B cell (primary cell): ENCODE measurements around the gene GLB1L. TPM values are rescaled to one million over a fixed set of nuclear protein-coding genes. Genes with fewer than 3 reads are reported as not detected.

Source experiments
- ATAC-seq: fragments of 200-7000 bp; cut with Tn5 transposase; one replicate; pipeline ENCODE4 v1.10.0; 2021; ENCODE audit warnings: low read depth, mild to moderate bottlenecking, moderate number of reproducible peaks, moderate library complexity
- CTCF ChIA-PET: fragments of 350-600 bp; sonication (Branson Sonifier 250); formaldehyde crosslinking; loops from one replicate; lab custom pipeline; 2021; ENCODE audit warnings: antibody characterized with exemption, inconsistent platforms; lab: Charles Lee
- POLR2A ChIA-PET: fragments of 350-600 bp; sonication (Branson Sonifier 250); formaldehyde crosslinking; loops from one replicate; lab custom pipeline; 2021; ENCODE audit warnings: antibody characterized with exemption; lab: Charles Lee
- DNase-seq: peaks from one replicate; pipeline ENCODE4 v3.0.0; 2013
- H2AFZ ChIP-seq: 2 replicates; pipeline ENCODE4 v1.6.1; 2012; ENCODE audit warnings: mild to moderate bottlenecking, low read depth, low read length; ENCODE audit not compliant: insufficient read depth, poor library complexity, severe bottlenecking
- H3K27ac ChIP-seq, 2 donors: 1 replicate in 1 of 2; 2 replicates in 1 of 2; pipeline ENCODE4 v1.5.1; 2012 to 2013; ENCODE audit warnings: low read length in 2 of 2, mild to moderate bottlenecking in 2 of 2, moderate library complexity in 1 of 2
- H3K27me3 ChIP-seq, 4 experiments: fragments of 200-600 bp in 1 of 4; sonication (generic) in 1 of 4; replicated peaks in 1 of 4; 1 replicate in 2 of 4; 2 replicates in 2 of 4; pipeline versions ENCODE4 v1.6.1 to v1.7.0; 2013 to 2016; ENCODE audit warnings: low read length in 3 of 4, mild to moderate bottlenecking in 2 of 4, mixed read lengths in 1 of 4, moderate library complexity in 1 of 4; ENCODE audit not compliant: insufficient read depth in 4 of 4, control insufficient read depth in 3 of 4; ENCODE audit errors: control extremely low read depth in 1 of 4
- H3K36me3 ChIP-seq, 2 experiments: replicated peaks in 1 of 2; 1 replicate in 1 of 2; 2 replicates in 1 of 2; pipeline versions ENCODE4 v1.6.1 to v1.7.1; 2013; ENCODE audit warnings: low read length in 1 of 2; ENCODE audit not compliant: insufficient read depth in 2 of 2, control insufficient read depth in 1 of 2; ENCODE audit errors: control extremely low read depth in 1 of 2, extremely low read depth in 1 of 2
- H3K4me1 ChIP-seq, 2 donors: fragments of 200-600 bp in 1 of 2; sonication (generic) in 1 of 2; 1 replicate in 1 of 2; 2 replicates in 1 of 2; pipeline versions ENCODE4 v1.5.1 to v1.6.1; 2013 to 2017; ENCODE audit warnings: low read length in 2 of 2; ENCODE audit not compliant: control insufficient read depth in 2 of 2, insufficient read depth in 2 of 2
- H3K4me2 ChIP-seq: replicated peaks from 2 replicates; pipeline ENCODE3; 2012; ENCODE audit warnings: mild to moderate bottlenecking, low read depth, low read length; ENCODE audit not compliant: poor library complexity, severe bottlenecking
- H3K4me3 ChIP-seq, 5 experiments: fragments of 200-600 bp in 1 of 5; sonication (generic) in 1 of 5; 1 replicate in 3 of 5; 2 replicates in 2 of 5; pipeline versions ENCODE4 v1.5.1 to v1.7.0; 2011 to 2016; ENCODE audit warnings: low read length in 4 of 5, mild to moderate bottlenecking in 4 of 5, low read depth in 2 of 5, control low read depth in 1 of 5, moderate library complexity in 1 of 5; ENCODE audit not compliant: insufficient read depth in 1 of 5; ENCODE audit errors: control extremely low read depth in 1 of 5, extremely low read depth in 1 of 5
- H3K79me2 ChIP-seq: fragments of 200-600 bp; sonication (generic); one replicate; pipeline ENCODE4 v1.6.0; 2016; ENCODE audit warnings: low read length; ENCODE audit not compliant: control insufficient read depth, insufficient read depth
- H3K9ac ChIP-seq: fragments of 200-600 bp; sonication (generic); 2 replicates; pipeline ENCODE4 v1.6.1; 2017; ENCODE audit warnings: mild to moderate bottlenecking, low read length, moderate library complexity
- H3K9me3 ChIP-seq, 3 donors: one replicate each; pipeline versions ENCODE4 v1.6.1 to v1.7.1; 2013; ENCODE audit warnings: low read length in 2 of 3; ENCODE audit not compliant: control insufficient read depth in 2 of 3, insufficient read depth in 1 of 3; ENCODE audit errors: control extremely low read depth in 1 of 3
- H4K20me1 ChIP-seq: 2 replicates; pipeline ENCODE4 v1.6.0; 2012; ENCODE audit warnings: mild to moderate bottlenecking, low read length; ENCODE audit not compliant: insufficient read depth, control insufficient read depth, poor library complexity, severe bottlenecking
- H3K27ac Mint-ChIP-seq: one replicate; pipeline ENCODE4 v1.8.0; 2021; ENCODE audit warnings: mixed read lengths
- H3K27me3 Mint-ChIP-seq: one replicate; pipeline ENCODE4 v1.8.0; 2021; ENCODE audit warnings: mixed read lengths
- H3K4me1 Mint-ChIP-seq: one replicate; pipeline ENCODE4 v1.8.0; 2021; ENCODE audit warnings: mixed read lengths
- H3K4me3 Mint-ChIP-seq: one replicate; pipeline ENCODE4 v1.8.0; 2021; ENCODE audit warnings: mixed read lengths
- H3K9me3 Mint-ChIP-seq: one replicate; pipeline ENCODE4 v1.8.0; 2022; ENCODE audit warnings: mixed read lengths; ENCODE audit not compliant: insufficient read depth
- CTCF ChIP-seq: fragments of 200-600 bp; IDR thresholded peaks from one replicate; pipeline ENCODE4 v1.8.0; 2022; ENCODE audit warnings: antibody characterized with exemption, mild to moderate bottlenecking
- EZH2 ChIP-seq: IDR thresholded peaks from 2 replicates; pipeline ENCODE4 v1.6.1; 2012; ENCODE audit warnings: borderline replicate concordance, low read depth, mild to moderate bottlenecking, moderate library complexity, low read length; ENCODE audit not compliant: insufficient read depth, poor library complexity, severe bottlenecking
- WGBS: methylation state at CpG from one replicate; pipeline ENCODE4 v1.1.5; 2013; ENCODE audit warnings: missing lambda C conversion rate; ENCODE audit not compliant: insufficient coverage; 5-methylcytosine and 5-hydroxymethylcytosine counted together
- intact Hi-C: fragments of 100-400 bp; cut with micrococcal nuclease; formaldehyde crosslinking; loops from one replicate; pipeline ENCODE4 v1.10.0; 2022
- polyA plus RNA-seq: library from polyadenylated mRNA; depleted of rRNA; stranded (reverse); fragments of >200 nt; gene quantifications from 2 replicates; pipeline ENCODE4 v1.2.3, GENCODE V29; 2012
- total RNA-seq, 2 donors: library from RNA; stranded (reverse); fragments of 120-200 nt in 1 of 2; gene quantifications; 1 replicate in 1 of 2; 2 replicates in 1 of 2; pipeline versions ENCODE4 v1.2.3 to v1.2.4, GENCODE V29; 2013 to 2022

The GLB1L gene
- total and polyA plus RNA-seq, 2 donors (not counting 1 experiment from before 2014, with no cell fraction given): 2.4 to 4.1 TPM

- H3K4me3 Mint-ChIP-seq: peak overlapping the region; percentile 87
- DNase-seq (peak; percentile 55), ATAC-seq (peak; percentile 21)
- intact Hi-C loops: no loop called here
- H3K36me3 ChIP-seq: peaks cover 2 to 35% of the 10 kb centered on the region in 2 experiments
- WGBS: 71% methylated on average over 11 of the region's 17 CpGs
- H3K4me3 ChIP-seq: peak overlapping the region in 4 of 5 experiments; percentile 3 to 53 (median 28)
- H3K27me3 Mint-ChIP-seq: no peaks in the 10 kb centered on the region
- peak overlapping the region; percentile 30 for H3K9ac ChIP-seq
- no peaks in the 10 kb centered on the region for H3K9me3 ChIP-seq
- TF ChIP-seq EZH2: no peak
- CTCF ChIA-PET: interaction anchor here (1.0 to 6.8 kb wide), 7 partner anchors 9 to 72 kb away, joined by 3 to 69 read pairs (median 8); partner anchors contain the start of genes ANKZF1, ATG9A and DNAJB2
- H3K4me2 ChIP-seq: peak overlapping the region; percentile 93
- no peak overlapping the region for H2AFZ ChIP-seq
- peaks cover 88% of the 10 kb centered on the region for H3K4me1 Mint-ChIP-seq
- H3K27ac Mint-ChIP-seq: peak overlapping the region; percentile 96
- H3K27ac ChIP-seq: peak overlapping the region; percentile 75 to 92
- peaks cover 15% of the 10 kb centered on the region for H4K20me1 ChIP-seq
- POLR2A ChIA-PET: interaction anchor here (0.6 to 3.3 kb wide), 8 partner anchors 9 to 47 kb away, joined by 3 to 39 read pairs (median 6); partner anchors contain the start of genes ABCB6, ANKZF1, ATG9A and DNAJB2
- peaks cover 76% of the 10 kb centered on the region for H3K79me2 ChIP-seq
- H3K4me1 ChIP-seq: peaks cover 73 to 80% of the 10 kb centered on the region in 2 donors
- H3K9me3 Mint-ChIP-seq: no peaks in the 10 kb centered on the region
- H3K27me3 ChIP-seq: no peaks in the 10 kb centered on the region
These were observed 2.7 kb upstream of the GLB1L start for GRCh38 chr2:219247678-219248642.

GRCh38 chr2:219246559-219246958, 1.3 kb upstream of the GLB1L start:
- no peaks in the 10 kb centered on the region for H3K9me3 ChIP-seq
- Mint-ChIP-seq H3K9me3 (no peaks in the 10 kb centered on the region), H3K27ac (peak overlapping the region; percentile 96), H3K4me1 (peaks cover 75% of the 10 kb centered on the region), H3K27me3 (no peaks in the 10 kb centered on the region), H3K4me3 (peak overlapping the region; percentile 57)
- peaks cover 62% of the 10 kb centered on the region for H3K79me2 ChIP-seq
- intact Hi-C loops: no loop called here
- POLR2A ChIA-PET: interaction anchor here (1.7 to 2.7 kb wide), 3 partner anchors 7 to 40 kb away, joined by 9 to 49 read pairs (median 26); partner anchors contain the start of genes ANKZF1, ATG9A, TUBA4A and TUBA4B
- H3K4me2 ChIP-seq: peak overlapping the region; percentile 93
- no peak overlapping the region for H2AFZ ChIP-seq
- CTCF ChIA-PET: interaction anchor here (1.7 to 6.8 kb wide), 5 partner anchors 8 to 47 kb away, joined by 6 to 69 read pairs (median 17); partner anchors contain the start of genes ANKZF1, ATG9A, DNAJB2 and TUBA4A
- H3K4me3 ChIP-seq: no peak overlapping the region
- TF ChIP-seq EZH2 (no peak), CTCF (no peak)
- H4K20me1 ChIP-seq: peaks cover 5% of the 10 kb centered on the region
- DNase-seq (no peak), ATAC-seq (no peak)
- 92% methylated on average over 6 of the region's 10 CpGs for WGBS
- H3K27me3 ChIP-seq: no peaks in the 10 kb centered on the region
- peaks cover 64 to 70% of the 10 kb centered on the region in 2 donors for H3K4me1 ChIP-seq
- peaks cover 2 to 34% of the 10 kb centered on the region in 2 experiments for H3K36me3 ChIP-seq
- H3K27ac ChIP-seq: peak overlapping the region; percentile 87 to 92
- H3K9ac ChIP-seq: peak overlapping the region; percentile 6
